DMS 273 (cell line): ENCODE measurements around the gene GSTM4.
"Not testable (repeated sequence)": the region's sequence is repeated elsewhere in the genome, so short reads cannot be mapped to it uniquely, and the experiment has no call there.

Experiments
- DNase-seq: peaks from one replicate; lab custom pipeline; 2025; ENCODE audit not compliant: unreplicated experiment; lab: John Stamatoyannopoulos, UW

GSTM4 gene

DNA sequence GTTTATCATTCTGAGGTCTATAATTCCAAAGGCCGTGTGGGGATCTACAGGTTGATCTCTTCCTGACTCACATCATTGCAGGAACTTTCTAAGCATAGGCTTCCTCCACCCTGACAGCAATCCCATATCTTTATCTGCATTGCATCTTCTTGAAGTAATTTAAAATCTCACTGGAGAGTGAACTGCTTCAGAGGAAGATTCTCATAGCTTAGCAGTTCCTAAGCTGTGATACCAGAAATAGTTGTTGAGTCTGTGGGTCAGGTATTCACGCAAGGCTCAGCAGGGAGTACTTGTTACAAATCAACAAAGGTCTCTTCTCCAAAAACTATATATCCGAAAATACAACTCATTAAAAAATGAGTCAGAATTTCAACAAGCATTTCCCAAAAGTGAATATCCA lies 39.2 kb downstream of the GSTM4 start:
- not testable (repeated sequence) for DNase-seq

DNA sequence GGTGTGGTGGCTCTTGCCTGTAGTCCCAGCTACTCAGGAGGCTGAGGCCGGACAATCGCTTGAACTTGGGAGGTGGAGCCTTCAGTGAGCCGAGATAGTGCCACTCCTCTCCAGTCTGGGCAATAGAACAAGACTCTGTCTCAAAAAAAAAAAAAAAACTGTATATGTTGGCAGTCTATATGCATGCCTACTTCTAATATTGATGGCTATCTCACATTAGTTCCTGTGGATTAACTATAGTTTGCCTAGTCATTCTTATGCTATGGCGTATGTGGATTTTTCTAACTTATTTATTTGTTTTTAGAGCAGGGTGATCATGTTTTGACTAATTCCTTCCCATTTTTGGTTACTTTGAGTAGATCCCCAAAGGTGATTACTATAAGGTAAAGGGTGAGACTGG lies 41.2 kb downstream of the GSTM4 start:
- DNase-seq: no peak

DNA sequence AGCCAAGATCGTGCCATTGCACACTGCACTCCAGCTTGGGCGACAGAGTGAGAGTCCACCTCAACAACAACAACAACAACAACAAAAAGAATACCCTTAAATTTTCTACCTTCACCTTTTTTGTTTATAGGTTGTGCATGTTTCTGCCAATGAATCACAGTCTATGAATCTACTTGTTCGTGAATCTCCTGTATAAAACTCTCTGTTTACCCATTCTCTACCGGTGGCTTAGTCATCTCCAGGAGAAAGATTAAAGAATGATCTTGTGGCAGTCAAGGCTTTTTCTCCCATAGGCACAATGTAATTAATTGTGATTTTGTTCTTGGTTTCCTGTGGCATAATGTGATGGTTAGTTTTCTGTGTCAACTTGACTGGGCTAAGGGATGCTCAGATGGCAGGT lies 42.0 kb downstream of the GSTM4 start:
- not testable (repeated sequence) for DNase-seq

DNA sequence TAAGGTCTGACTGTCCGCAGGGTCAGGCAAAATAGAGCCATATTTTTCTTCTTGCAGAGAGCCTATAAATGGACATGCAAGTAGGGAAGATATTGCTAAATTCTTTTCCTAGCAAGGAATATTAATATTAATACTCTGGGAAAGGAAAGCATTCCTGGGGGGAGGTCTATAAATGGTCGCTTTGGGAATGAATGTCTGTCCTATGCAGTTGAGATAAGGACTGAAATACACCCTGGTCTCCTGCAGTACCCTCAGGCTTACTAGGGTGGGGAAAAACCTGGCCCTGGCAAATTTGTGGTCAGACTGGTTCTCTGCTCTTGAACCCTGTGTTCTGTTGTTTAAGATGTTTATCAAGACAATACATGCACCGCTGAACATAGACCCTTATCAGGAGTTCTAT lies 47.0 kb downstream of the GSTM4 start:
- not testable (repeated sequence) for DNase-seq

DNA sequence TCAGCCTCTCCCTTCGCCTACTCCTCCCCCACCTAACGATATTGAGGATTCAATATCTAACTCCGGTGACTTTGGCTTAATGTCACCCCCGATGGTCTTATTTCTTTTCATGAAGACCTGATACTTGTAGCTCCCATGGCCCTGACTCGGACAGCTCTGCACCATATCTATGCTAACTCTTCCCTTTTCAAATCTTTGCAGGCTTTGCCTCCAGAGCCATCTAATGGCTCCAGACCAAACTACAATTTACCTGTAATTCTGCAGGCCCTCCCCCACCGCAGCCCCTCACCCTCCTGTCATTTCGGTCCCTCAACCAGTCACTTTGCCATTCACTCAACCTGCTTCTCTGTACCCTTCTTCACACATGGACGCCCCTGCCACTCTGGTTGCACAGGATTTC lies 48.3 kb downstream of the GSTM4 start:
- no peak for DNase-seq

DNA sequence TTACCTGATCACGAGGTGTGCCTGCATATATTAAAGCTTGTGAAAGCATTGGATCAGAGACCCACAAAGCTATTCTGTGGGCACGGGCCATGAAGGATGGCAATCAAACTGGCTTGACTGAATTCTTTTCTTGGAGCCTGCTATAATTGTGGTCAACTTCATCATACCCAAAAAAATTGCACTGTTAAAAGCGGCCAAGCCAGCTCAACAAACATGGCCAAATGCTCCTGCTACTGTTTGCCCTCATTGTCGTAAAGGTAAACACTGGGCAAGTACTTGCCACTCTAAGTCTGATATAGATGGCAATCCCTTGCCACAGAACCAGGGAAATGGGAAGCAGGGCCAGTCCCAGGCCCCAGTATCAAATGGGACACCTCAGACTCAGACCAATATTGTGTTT lies 49.5 kb downstream of the GSTM4 start:
- DNase-seq: no peak

DNA sequence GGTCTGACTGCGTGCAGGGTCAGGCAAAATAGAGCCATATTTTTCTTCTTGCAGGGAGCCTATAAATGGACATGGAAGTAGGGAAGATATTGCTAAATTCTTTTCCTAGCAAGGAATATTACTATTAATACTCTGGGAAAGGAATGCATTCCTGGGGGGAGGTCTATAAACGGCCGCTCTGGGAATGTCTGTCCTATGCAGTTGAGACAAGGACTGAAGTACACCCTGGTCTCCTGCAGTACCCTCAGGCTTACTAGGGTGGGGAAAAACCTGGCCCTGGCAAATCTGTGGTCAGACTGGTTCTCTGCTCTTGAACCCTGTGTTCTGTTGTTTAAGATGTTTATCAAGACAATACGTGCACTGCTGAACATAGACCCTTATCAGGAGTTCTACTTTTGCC lies 53.0 kb downstream of the GSTM4 start:
- not testable (repeated sequence) for DNase-seq

DNA sequence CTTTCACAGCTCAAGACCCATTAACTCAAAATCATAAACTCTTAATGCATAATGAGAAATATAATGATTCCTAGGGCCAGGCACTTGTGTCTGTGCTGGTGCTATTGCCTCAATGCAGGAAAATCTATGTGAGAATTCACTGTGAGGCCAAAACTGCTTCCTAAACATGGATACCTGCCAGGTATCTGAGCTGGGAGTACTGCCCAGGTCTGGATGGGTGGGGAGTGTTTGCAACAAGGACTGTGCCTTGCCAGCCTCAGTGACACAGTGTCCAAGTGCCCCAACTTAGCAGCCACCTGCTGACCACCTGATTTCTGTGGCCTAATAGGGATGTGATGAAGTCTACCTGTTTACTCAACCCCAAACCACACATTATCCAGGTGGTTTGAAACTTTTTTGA lies 53.9 kb downstream of the GSTM4 start:
- DNase-seq: not testable (repeated sequence)
